Tongue (tissue), 2 donors: ENCODE data around the gene ARMC6. TPM values are rescaled to one million over a fixed set of nuclear protein-coding genes. Genes with fewer than 3 reads are reported as not detected.
A peak's percentile ranks its signal among the peaks of the same experiment; 100 is the strongest.
"Not testable (repeated sequence)": the region's sequence is repeated elsewhere in the genome, so short reads cannot be mapped to it uniquely, and the experiment has no call there.

Experiments used
- DNase-seq: peaks from one replicate; pipeline ENCODE4 v3.0.0-alpha.2; 2015
- total RNA-seq: library from RNA; depleted of rRNA; stranded (reverse); fragments of >200 nt; gene quantifications from one replicate; pipeline ENCODE4 v1.2.3, GENCODE V29; 2014

ARMC6 gene
- total RNA-seq, 1 donor from 2014 or later, result 25.7 TPM

DNA sequence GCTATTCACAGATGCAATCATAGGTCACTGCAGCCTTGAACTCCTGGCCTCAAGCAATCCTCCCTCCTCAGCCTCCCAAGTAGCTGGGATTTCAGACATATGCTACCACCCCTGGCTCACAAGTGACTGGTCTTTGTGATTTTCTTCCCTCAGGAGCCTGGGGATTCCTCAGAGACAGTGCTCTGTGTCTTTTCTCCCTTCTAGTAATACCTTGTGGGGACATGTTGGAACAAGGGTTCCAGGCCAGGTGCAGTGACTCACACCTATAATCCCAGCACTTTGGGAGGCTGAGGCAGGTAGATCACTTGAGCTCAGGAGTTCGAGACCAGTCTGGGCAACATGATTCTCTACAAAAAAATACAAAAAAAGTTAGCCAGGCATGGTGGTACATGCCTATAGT is 10.0 kb upstream of the ARMC6 start:
- not testable (repeated sequence) for DNase-seq

DNA sequence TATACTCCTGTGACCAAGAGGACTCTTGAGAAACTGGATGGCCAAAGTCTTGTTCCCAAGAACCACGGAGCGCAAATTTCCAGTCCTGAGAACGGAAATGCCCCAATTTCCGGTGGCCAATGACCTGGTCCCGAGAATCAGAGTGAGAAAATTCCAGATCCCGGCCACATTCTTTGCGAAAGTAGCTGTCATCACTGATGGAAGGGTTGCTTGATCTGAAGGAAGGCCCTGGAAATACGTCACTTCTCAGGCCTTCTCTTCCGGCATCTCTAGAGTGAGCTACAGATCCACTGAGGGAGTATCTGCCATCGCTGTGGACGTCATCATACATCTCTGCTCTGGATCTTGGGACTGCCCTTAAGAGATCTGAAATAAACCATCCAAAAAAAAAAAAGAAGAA is 7.5 kb upstream of the ARMC6 start:
- no peak for DNase-seq

DNA sequence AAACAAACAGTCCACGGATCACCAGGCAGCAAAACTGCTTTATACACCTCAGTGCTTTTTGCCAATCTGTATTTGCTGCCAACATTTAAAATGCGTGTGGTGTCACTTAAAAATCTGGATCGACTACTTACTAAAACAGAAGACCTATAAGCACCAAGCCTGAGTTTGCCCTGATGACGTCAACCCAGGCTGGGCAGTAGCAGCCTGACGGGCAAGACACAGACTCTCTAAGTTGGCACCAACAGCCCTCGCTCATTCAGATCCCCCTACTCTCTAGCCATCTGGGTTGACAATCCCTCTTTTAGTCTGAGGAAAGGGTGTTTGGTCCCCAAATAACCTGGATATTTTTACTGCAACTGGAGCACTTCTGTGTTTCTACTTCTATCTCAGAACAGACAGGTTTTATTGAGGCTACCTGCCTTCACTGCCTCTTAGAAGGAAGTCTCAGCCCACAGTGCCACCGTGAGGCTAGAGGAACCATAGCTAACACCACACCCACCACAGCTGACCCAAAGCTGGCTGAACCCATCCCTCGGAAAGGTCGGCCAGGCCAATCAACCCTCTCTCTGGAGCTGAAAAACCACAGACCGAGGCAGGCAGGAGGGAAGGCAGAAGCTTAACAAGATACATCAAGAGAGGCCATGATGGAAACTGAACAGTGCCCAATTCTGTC is 7.0 kb upstream of the ARMC6 start:
- DNase-seq, result peak; percentile 6

- DNase-seq, result no peak
Observed at GRCh38 chr19:19027228-19027627, 6.2 kb upstream of the ARMC6 start.

GRCh38 chr19:19028526-19028925 is 4.9 kb upstream of the ARMC6 start:
- DNase-seq, result no peak

DNA sequence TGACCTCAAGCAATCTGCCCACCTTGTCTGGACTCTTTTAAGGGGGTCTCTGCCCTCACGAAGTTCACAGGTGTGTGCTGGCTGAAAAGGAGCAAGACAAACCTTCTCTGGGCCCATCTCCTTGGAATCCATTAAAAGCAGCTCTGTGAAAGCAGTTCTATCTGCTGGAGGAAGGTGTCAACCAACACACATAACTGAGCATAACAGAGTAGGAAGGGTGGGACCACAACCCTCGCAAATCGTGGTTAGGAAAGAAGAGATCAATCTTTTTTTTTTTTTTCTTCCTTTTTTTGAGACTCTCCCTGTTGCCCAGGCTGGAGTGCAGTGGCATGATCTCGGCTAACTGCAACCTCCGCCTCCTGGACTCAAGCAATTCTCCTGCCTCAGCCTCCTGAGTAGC is 1.5 kb upstream of the ARMC6 start:
- no peak for DNase-seq

GRCh38 chr19:19032420-19033175 is 805 bp upstream of the ARMC6 start:
- peak; percentile 94 for DNase-seq

DNA sequence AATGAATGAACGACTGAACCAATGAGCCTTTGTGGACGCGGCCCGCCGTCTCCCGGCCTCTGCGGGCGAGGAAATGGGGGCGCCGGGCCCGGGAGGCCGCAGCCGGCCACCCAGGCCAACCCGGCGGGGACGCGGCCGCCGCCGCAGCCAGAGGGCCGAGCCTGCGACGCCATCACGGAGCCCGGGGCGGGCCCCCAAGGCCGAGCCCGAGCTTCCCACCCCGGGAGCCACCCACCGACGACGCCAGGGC is 302 bp upstream of the ARMC6 start:
- DNase-seq, result no peak

- DNase-seq, result peak; percentile 55
Observed at GRCh38 chr19:19034204-19034624, 811 bp downstream of the ARMC6 start.

GRCh38 chr19:19039901-19040300 is 6.5 kb downstream of the ARMC6 start:
- no peak for DNase-seq

DNA sequence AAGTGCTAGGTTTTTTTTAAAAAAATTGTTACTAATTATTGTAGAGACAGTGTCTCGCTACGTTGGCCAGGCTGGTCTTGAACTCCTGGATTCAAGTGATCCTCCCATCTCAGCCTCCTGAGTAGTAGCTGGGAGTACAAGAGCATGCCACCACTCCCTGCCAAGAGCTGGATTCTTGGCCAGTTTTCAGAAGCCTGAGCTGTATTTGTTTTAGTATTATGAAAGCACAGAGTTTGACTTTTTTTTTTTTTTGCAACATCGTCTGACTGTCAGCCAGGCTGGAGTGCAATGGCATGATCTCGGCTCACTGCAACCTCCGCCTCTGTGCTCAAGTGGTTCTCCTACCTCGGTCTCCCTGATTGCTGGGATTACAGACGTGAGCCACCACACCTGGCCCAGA is 7.0 kb downstream of the ARMC6 start:
- peak; percentile 32 for DNase-seq

DNA sequence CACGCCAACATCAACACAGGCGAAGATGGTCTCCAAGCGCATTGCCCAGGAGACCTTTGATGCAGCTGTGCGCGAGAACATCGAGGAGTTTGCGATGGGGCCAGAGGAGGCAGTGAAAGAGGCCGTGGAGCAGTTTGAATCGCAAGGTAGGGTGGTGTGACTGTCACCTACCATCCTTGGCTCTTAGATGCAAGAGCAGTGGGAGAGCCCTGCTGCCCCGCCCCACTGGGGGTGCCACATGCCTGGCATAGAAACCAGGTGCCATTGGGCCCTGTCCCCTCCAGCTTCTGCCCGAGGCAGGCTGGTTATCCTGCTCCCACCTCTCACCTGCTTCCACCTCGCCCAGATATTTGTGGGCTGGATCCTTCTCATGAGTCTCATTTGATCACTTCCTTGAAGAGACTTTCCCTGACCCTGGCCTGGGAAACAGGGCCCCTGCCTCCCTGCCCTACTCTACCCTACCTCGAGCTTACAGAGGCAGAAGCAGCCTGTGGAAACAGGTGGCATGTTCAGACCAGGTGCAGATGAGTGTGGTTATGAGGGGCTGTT is 9.4 kb downstream of the ARMC6 start:
- DNase-seq, result no peak

DNA sequence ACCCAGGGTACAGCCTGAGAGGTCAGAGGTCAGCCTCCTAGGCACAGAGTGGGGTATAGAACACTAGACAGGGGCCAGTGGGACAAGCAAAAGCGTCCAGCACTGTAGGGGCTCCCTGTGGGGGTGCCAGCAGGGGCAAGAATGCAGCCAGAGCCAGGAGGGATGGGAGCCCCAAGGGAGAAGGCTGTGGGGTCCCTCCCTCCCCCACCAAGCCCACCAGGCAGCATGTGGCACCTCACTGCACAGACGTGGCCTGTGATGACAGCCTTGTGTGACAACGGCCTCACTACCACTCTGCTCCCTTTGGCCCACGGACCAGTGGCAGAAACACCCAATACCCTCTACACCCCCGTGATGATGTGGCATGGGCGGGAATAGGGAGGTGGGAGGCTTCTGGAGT is 10.1 kb downstream of the ARMC6 start:
- DNase-seq, result no peak

DNA sequence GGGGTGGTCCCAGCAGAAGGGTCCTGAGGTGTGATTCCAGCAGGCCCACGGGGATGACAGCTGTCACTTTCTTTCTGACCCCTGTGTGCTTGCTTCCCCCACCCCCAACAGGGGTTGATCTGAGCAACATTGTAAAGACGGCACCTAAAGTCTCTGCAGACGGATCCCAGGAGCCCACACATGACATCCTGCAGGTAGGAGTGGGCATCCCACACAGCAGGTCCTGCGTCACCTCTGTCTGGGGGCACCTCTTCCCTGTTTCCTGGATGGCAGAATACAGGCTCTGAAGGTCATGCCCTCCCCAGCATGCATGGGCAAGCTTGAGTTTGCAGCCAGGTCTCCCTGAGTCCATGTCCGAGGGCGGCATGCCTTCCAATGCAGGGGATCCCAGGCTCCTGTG is 10.5 kb downstream of the ARMC6 start:
- DNase-seq, result no peak

DNA sequence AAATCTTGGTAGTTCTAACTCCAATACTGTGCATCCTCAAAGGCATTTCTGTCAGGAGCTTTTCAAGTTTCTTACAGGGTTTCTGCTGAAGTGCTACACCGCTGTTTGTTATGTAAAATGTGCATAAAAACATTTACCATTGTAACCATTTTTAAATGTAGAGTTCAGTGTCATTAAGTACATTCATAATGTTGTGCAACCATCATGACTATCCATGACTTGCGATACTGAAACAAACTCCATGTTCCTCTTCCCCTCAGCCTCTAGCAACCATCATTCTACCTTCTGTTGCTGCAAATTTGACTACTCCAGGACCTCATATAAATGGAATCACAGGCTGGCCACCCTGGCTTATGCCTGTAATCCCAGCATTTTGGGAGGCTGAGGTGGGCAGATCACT is 16.0 kb downstream of the ARMC6 start:
- no peak for DNase-seq

GRCh38 chr19:19050104-19050503 is 16.7 kb downstream of the ARMC6 start:
- no peak for DNase-seq

- no peak for DNase-seq
Observed at GRCh38 chr19:19050731-19051130, 17.3 kb downstream of the ARMC6 start.

DNA sequence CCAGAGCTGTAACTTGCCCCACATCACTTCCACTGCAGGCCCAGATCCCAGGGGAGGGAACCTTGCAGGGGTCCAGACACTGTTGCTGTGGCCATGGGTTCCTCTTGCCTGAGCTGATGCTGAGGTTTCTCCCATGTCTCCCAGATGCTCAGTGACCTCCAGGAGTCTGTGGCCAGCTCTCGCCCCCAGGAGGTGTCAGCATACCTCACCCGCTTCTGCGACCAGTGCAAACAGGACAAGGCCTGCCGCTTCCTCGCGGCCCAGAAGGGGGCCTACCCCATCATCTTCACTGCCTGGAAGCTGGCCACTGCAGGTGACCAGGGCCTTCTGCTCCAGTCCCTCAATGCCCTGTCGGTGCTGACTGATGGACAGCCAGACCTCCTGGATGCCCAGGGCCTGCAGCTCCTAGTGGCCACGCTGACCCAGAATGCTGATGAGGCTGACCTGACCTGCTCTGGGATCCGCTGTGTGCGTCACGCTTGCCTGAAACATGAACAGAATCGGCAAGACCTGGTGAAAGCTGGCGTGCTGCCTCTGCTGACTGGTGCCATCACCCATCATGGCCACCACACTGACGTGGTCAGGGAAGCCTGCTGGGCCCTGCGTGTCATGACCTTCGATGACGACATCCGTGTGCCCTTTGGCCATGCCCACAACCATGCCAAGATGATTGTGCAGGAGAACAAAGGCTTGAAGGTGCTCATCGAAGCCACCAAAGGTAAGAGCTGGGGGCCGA is 18.2 kb downstream of the ARMC6 start:
- DNase-seq, result no peak

DNA sequence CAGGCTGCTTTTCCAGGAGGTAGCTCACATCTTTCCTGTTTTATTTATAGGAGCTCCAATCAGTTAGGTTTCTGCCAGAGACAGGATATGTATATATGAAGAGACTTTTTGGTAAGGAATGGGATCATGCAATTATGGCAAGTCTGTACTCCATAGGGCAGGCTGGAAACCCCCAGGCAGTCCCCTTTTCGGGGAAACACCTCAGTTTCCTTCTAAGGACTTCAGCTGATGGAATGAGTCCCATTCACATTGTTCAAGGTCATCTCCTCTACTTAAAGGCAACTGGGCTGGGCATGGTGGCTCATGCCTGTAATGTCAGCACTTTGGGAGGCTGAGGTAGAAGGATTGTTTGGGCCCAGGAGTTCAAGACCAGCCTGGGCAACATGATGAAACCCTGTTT is 19.5 kb downstream of the ARMC6 start:
- no peak for DNase-seq

DNA sequence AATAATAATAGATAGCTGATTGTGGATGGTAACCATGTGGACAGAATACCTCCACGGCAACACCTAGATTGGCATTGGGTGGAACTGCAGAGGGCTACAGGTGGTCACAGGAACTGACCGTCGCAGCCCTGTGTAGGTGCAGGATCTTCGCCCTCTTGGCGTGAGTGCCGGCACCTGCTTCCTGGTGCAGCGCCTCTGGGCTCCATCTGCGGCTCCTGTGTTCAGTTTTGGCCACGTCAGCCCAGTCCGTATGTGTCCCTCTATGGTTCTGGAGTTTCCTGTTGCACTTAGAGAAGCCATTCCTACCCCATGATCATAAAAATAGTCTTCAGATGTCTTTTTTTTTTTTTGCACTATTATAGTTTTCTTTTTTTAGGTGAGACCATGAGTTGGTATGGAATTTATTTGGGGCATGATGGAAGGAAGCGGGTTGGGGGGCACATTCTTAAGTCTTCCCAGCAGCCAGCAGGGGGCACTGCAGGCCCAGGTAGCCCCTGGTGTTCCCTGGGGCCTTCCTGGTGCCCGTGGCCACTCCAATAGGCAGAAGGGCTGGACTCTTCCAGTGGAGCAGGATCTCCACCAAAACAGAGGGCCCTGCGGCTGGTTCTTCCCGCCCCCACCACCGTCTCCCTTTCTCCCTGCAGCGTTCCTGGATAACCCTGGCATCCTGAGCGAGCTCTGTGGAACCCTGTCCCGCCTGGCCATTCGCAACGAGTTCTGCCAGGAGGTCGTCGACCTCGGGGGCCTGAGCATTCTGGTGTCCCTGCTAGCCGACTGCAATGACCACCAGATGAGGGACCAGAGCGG is 20.3 kb downstream of the ARMC6 start:
- peak; percentile 70 for DNase-seq

DNA sequence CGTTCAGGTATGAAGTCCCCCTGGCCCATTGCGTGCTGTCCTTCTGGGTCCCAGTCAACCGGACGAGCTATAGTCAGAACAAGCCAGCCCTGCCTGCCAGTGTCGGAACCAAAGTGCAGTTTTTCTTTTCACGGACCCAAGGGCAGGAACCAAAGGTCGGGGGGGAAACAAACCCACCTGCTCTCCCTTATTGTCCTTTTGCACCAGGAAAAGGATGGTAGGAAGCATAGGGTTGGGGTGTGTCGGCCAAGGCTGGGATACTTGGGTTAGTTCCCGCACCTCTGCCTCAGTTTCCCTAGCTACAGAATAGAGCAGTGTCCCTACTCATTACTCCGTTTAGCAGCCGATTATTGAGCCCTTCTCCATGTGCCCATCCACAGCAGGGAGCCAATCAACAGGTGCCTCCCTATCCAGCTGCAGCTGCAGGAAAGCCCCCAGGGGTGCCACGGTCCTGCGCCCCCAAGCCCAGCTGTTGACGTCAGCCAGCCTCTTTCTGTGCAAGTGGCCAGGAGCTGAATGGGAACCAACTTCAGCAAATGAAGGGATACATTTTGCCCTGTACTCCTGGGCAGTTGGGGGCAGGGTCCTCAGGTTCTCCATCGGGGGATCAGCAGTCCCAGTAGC is 21.0 kb downstream of the ARMC6 start:
- no peak for DNase-seq

- DNase-seq, result no peak
Observed at GRCh38 chr19:19054939-19055440, 21.6 kb downstream of the ARMC6 start.
